ENCODE measurements around the gene PROSER1. TPM values are rescaled to one million over a fixed set of nuclear protein-coding genes. Genes with fewer than 3 reads are reported as not detected.

Gene PROSER1
- total RNA-seq, 1 experiment from 2014 or later: 58.5 TPM

- POLR2A ChIA-PET (ENCODE audit: low non-redundant PET): no interaction called here
- no peak overlapping the region for H3K4me3 ChIP-seq (ENCODE audit: low read depth, low read length, poor library complexity, severe bottlenecking)
- H3K4me1 ChIP-seq (ENCODE audit: insufficient read depth, low read length, poor library complexity, severe bottlenecking): no peaks in the 10 kb centered on the region
- H3K27ac ChIP-seq (ENCODE audit: low read depth, low read length, poor library complexity, severe bottlenecking): no peak overlapping the region
- no peaks in the 10 kb centered on the region for H3K36me3 ChIP-seq (ENCODE audit: insufficient read depth, low read length, poor library complexity, severe bottlenecking)
- no TSS peak for BruUV-seq (replicated peaks)
- DNase-seq (ENCODE audit: low spot score): no peak
- TF ChIP-seq EZH2 (IDR thresholded peaks at IDR 0.05; ENCODE audit: borderline replicate concordance, low read depth, low read length, poor library complexity, severe bottlenecking) (no peak), CTCF (conservative IDR thresholded peaks at IDR 0.05; ENCODE audit: low read depth, low read length) (no peak)
- H3K27me3 ChIP-seq (replicated peaks; ENCODE audit: insufficient read depth, low read depth, low read length, poor library complexity): peaks cover 6% of the 10 kb centered on the region
- CTCF ChIA-PET: no interaction called here
- H3K9me3 ChIP-seq (ENCODE audit: low read depth, low read length, poor library complexity, severe bottlenecking): no peaks in the 10 kb centered on the region
- intact Hi-C loops (cut with micrococcal nuclease; ENCODE audit: unreplicated experiment): no loop called here
These were observed 35.0 kb upstream of the PROSER1 start for GRCh38 chr13:39072842-39073241.

- TF ChIP-seq CTCF (conservative IDR thresholded peaks at IDR 0.05; ENCODE audit: low read depth, low read length) (no peak), EZH2 (IDR thresholded peaks at IDR 0.05; ENCODE audit: borderline replicate concordance, low read depth, low read length, poor library complexity, severe bottlenecking) (no peak)
- Histone ChIP-seq H3K4me3 (ENCODE audit: low read depth, low read length, poor library complexity, severe bottlenecking) (no peak overlapping the region), H3K4me1 (ENCODE audit: insufficient read depth, low read length, poor library complexity, severe bottlenecking) (no peaks in the 10 kb centered on the region), H3K9me3 (ENCODE audit: low read depth, low read length, poor library complexity, severe bottlenecking) (no peaks in the 10 kb centered on the region), H3K27ac (ENCODE audit: low read depth, low read length, poor library complexity, severe bottlenecking) (no peak overlapping the region), H3K36me3 (ENCODE audit: insufficient read depth, low read length, poor library complexity, severe bottlenecking) (no peaks in the 10 kb centered on the region), H3K27me3 (replicated peaks; ENCODE audit: insufficient read depth, low read depth, low read length, poor library complexity) (no peaks in the 10 kb centered on the region)
- BruUV-seq (replicated peaks): no TSS peak
- ChIA-PET CTCF (no interaction called here), POLR2A (ENCODE audit: low non-redundant PET) (no interaction called here)
- no peak for DNase-seq (ENCODE audit: low spot score)
- intact Hi-C loops (cut with micrococcal nuclease; ENCODE audit: unreplicated experiment): no loop called here
These were observed 24.1 kb upstream of the PROSER1 start for GRCh38 chr13:39062004-39062403.

GRCh38 chr13:39058040-39058439 is 20.2 kb upstream of the PROSER1 start:
- TF ChIP-seq EZH2 (IDR thresholded peaks at IDR 0.05; ENCODE audit: borderline replicate concordance, low read depth, low read length, poor library complexity, severe bottlenecking): no peak
- no peak for TF ChIP-seq CTCF (conservative IDR thresholded peaks at IDR 0.05; ENCODE audit: low read depth, low read length)
- CTCF ChIA-PET: no interaction called here

More at GRCh38 chr13:39058040-39058439, 20.2 kb upstream of the PROSER1 start:
- H3K4me1 ChIP-seq (ENCODE audit: insufficient read depth, low read length, poor library complexity, severe bottlenecking): no peaks in the 10 kb centered on the region
- no peaks in the 10 kb centered on the region for H3K9me3 ChIP-seq (ENCODE audit: low read depth, low read length, poor library complexity, severe bottlenecking)
- DNase-seq (ENCODE audit: low spot score): no peak
- no peak overlapping the region for H3K4me3 ChIP-seq (ENCODE audit: low read depth, low read length, poor library complexity, severe bottlenecking)
- BruUV-seq (replicated peaks): no TSS peak
- H3K27ac ChIP-seq (ENCODE audit: low read depth, low read length, poor library complexity, severe bottlenecking): no peak overlapping the region
- POLR2A ChIA-PET (ENCODE audit: low non-redundant PET): no interaction called here
- no peaks in the 10 kb centered on the region for H3K36me3 ChIP-seq (ENCODE audit: insufficient read depth, low read length, poor library complexity, severe bottlenecking)
- H3K27me3 ChIP-seq (replicated peaks; ENCODE audit: insufficient read depth, low read depth, low read length, poor library complexity): no peaks in the 10 kb centered on the region
- intact Hi-C loops (cut with micrococcal nuclease; ENCODE audit: unreplicated experiment): loop anchor here (10.0 kb wide), 1 partner anchor 707 kb away; no protein-coding TSS in a partner anchor

All from A673 (cell line).